Measurements from ENCODE around the gene PKD2L2.
"Not testable (repeated sequence)": the region's sequence is repeated elsewhere in the genome, so short reads cannot be mapped to it uniquely, and the experiment has no call there.

DNA sequence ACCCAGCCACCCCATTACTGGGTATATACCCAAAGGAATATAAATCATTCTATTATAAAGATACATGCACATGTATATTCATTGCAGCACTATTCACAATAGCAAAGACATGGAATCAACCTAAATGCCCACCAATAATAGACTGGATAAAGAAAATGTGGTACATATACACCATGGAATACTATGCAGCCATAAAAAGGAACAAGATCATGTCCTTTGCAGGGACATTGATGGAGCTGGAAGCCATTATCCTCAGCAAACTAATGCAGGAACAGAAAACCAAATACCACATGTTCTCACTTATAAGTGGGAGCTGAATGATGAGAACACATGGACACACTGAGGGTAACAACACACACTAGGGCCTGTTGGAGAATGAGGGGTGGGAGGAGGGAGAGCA, 36.1 kb upstream of the PKD2L2 start:
- TF ChIP-seq HEYL (CRISPR knock-in tag; IDR thresholded peaks at IDR 0.05); CTCF (IDR thresholded peaks at IDR 0.05): not testable (repeated sequence)

All from A549 (cell line).